ENCODE measurements around the gene C16orf96.

- TF ChIP-seq CTCF (IDR thresholded peaks at IDR 0.05; ENCODE audit: low read length) (no peak), EZH2 (IDR thresholded peaks at IDR 0.05; ENCODE audit: borderline replicate concordance, low read length) (no peak)
Observed at GRCh38 chr16:4641306-4641687, 85.2 kb downstream of the C16orf96 start.

Measured in OCI-LY1 (cell line).